Mammary epithelial cell (primary cell): ENCODE data around the gene PTPN13.

ENCODE experiments used
- CTCF ChIP-seq, 2 donors: IDR thresholded peaks in 1 of 2; conservative IDR thresholded peaks in 1 of 2; 2 replicates each; pipeline ENCODE4 v1.5.1; 2011 to 2012; ENCODE audit warnings: inconsistent platforms in 2 of 2, low read length in 2 of 2, mild to moderate bottlenecking in 2 of 2, control low read depth in 1 of 2, low read depth in 1 of 2; ENCODE audit not compliant: insufficient read depth in 1 of 2; ENCODE audit errors: extremely low read depth in 1 of 2
- EZH2 ChIP-seq: IDR thresholded peaks from 2 replicates; pipeline ENCODE4 v1.6.1; 2012; ENCODE audit warnings: low read length, inconsistent platforms, borderline replicate concordance

- TF ChIP-seq CTCF (conservative IDR thresholded peaks at IDR 0.05 in 1 of 2, IDR thresholded peaks at IDR 0.05 in 1 of 2; ENCODE audit: extremely low read depth in 1 of 2, insufficient read depth in 1 of 2, low read depth in 1 of 2, low read length in 2 of 2) (no peak), EZH2 (no peak)
Observed at GRCh38 chr4:86762649-86763048, 168.5 kb downstream of the PTPN13 start.
